ENCODE measurements around the gene CD40. TPM values are rescaled to one million over a fixed set of nuclear protein-coding genes. Genes with fewer than 3 reads are reported as not detected.

The CD40 gene
- total and polyA plus RNA-seq, 10 of the 15 experiments (the other 5 are each of a cell fraction or from before 2014, with no cell fraction given) = 40.8 to 193 (median 89.5) TPM

DNA sequence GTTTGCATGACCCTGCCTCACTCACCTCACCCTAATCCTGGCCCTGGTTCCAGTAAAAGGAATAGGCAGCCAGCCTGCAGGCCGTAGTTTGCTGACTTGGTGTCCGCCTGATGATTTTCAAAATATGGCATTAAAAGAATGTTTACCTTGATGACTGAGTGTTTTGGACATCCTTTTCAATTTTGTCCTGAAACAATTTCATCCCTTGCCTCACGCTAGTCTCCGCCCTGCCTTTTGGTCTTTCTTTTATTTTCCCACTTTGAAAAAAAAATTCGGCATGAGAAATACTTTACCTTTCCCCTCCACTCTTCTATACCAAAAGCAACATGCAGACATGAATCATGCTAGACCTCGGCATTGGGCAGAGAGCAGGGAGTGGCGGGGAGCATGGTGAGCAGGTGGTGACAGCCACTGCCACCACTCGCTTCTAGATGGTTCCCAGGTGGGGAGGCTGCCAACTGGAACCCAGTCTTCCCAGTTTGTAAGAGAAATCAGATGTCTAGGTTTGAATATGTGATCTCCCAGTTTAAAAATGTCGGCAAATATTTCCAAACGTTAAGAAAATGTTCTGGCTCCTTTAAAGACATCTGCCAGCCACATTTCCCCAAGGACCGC, 9.4 kb downstream of the CD40 start:
- peaks cover 9% of the 10 kb centered on the region for H4K20me1 ChIP-seq (ENCODE audit: control insufficient read depth, insufficient read depth)
- ChIA-PET RAD21 (ENCODE audit: unreplicated experiment) (no interaction called here), SMC1A (ENCODE audit: uncharacterized antibody, unreplicated experiment) (interaction anchor here (5.9 kb wide), 1 partner anchor 9 kb away, joined by 39 read pairs; the partner anchor contains the start of gene CD40), CTCF (interaction anchor here (0.9 to 6.0 kb wide), 7 partner anchors 8 to 279 kb away, joined by 3 to 63 read pairs (median 6); partner anchors contain the start of gene ELMO2), POLR2A (no interaction called here)
- H3K4me3 ChIP-seq = no peak overlapping the region
- peaks cover 21% of the 10 kb centered on the region for H3K4me1 ChIP-seq (ENCODE audit: control insufficient read depth, insufficient read depth, low read length)
- no peak overlapping the region for H3K4me2 ChIP-seq (ENCODE audit: control insufficient read depth, insufficient read depth)
- in situ Hi-C loops (cut with MboI) (no loop called here), intact Hi-C loops (cut with micrococcal nuclease; ENCODE audit: unreplicated experiment) (no loop called here)
- FAIRE-seq (no peak), ATAC-seq (no peak), DNase-seq (ENCODE audit: low read depth, low spot score) (no peak)
- peaks cover 12% of the 10 kb centered on the region for H3K79me2 ChIP-seq (ENCODE audit: control insufficient read depth, insufficient read depth, low read length)
- TF ChIP-seq PAX5 (IDR thresholded peaks at IDR 0.05; ENCODE audit: borderline replicate concordance, low read depth, low read length) = no peak
- no peak for TF ChIP-seq MXI1 (IDR thresholded peaks at IDR 0.05; ENCODE audit: low read depth, low read length)
- TF ChIP-seq, protein P1, sequence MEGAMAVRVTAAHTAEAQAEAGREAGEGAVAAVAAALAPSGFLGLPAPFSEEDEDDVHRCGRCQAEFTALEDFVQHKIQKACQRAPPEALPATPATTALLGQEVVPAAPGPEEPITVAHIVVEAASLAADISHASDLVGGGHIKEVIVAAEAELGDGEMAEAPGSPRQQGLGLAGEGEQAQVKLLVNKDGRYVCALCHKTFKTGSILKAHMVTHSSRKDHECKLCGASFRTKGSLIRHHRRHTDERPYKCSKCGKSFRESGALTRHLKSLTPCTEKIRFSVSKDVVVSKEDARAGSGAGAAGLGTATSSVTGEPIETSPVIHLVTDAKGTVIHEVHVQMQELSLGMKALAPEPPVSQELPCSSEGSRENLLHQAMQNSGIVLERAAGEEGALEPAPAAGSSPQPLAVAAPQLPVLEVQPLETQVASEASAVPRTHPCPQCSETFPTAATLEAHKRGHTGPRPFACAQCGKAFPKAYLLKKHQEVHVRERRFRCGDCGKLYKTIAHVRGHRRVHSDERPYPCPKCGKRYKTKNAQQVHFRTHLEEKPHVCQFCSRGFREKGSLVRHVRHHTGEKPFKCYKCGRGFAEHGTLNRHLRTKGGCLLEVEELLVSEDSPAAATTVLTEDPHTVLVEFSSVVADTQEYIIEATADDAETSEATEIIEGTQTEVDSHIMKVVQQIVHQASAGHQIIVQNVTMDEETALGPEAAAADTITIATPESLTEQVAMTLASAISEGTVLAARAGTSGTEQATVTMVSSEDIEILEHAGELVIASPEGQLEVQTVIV (IDR thresholded peaks at IDR 0.05; ENCODE audit: borderline replicate concordance, partially characterized antibody) = no peak
- no peak for TF ChIP-seq ZNF622 (IDR thresholded peaks at IDR 0.05)
- no peak for TF ChIP-seq RBBP5 (conservative IDR thresholded peaks at IDR 0.05)
- TF ChIP-seq, protein P2, sequence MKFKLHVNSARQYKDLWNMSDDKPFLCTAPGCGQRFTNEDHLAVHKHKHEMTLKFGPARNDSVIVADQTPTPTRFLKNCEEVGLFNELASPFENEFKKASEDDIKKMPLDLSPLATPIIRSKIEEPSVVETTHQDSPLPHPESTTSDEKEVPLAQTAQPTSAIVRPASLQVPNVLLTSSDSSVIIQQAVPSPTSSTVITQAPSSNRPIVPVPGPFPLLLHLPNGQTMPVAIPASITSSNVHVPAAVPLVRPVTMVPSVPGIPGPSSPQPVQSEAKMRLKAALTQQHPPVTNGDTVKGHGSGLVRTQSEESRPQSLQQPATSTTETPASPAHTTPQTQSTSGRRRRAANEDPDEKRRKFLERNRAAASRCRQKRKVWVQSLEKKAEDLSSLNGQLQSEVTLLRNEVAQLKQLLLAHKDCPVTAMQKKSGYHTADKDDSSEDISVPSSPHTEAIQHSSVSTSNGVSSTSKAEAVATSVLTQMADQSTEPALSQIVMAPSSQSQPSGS (IDR thresholded peaks at IDR 0.05; ENCODE audit: low read length) = no peak
- TF ChIP-seq SP1 (IDR thresholded peaks at IDR 0.05; ENCODE audit: low read depth, low read length) = no peak
- no peak for TF ChIP-seq ZZZ3 (IDR thresholded peaks at IDR 0.05; ENCODE audit: control insufficient read depth, insufficient read length, low read depth)
- TF ChIP-seq MYC (IDR thresholded peaks at IDR 0.05; ENCODE audit: insufficient read depth, insufficient read length, insufficient replicate concordance, low read length, severe bottlenecking) = no peak
- TF ChIP-seq BHLHE40 (IDR thresholded peaks at IDR 0.05; ENCODE audit: borderline replicate concordance in 1 of 2, low read depth in 2 of 2, low read length in 1 of 2) = no peak
- no peak for TF ChIP-seq NFYA (IDR thresholded peaks at IDR 0.05; ENCODE audit: borderline replicate concordance, low read depth, low read length)
- TF ChIP-seq SREBF2 (IDR thresholded peaks at IDR 0.05; ENCODE audit: low read length) = no peak
- no peak for TF ChIP-seq BACH1 (IDR thresholded peaks at IDR 0.05; ENCODE audit: borderline replicate concordance)
- TF ChIP-seq, protein P3, sequence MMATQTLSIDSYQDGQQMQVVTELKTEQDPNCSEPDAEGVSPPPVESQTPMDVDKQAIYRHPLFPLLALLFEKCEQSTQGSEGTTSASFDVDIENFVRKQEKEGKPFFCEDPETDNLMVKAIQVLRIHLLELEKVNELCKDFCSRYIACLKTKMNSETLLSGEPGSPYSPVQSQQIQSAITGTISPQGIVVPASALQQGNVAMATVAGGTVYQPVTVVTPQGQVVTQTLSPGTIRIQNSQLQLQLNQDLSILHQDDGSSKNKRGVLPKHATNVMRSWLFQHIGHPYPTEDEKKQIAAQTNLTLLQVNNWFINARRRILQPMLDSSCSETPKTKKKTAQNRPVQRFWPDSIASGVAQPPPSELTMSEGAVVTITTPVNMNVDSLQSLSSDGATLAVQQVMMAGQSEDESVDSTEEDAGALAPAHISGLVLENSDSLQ (IDR thresholded peaks at IDR 0.05) = no peak
- WGBS (ENCODE audit: insufficient coverage, insufficient replicate concordance, low lambda C conversion rate, missing lambda C conversion rate) = 70% methylated on average over 11 of the region's 11 CpGs
- no peak overlapping the region for H3K27ac ChIP-seq (ENCODE audit: control insufficient read depth, insufficient read depth)
- no TSS peak for BruUV-seq (replicated peaks)
- no peak overlapping the region for H3K9ac ChIP-seq (ENCODE audit: control insufficient read depth, insufficient read depth, low read length)
- H3K27me3 ChIP-seq (replicated peaks in 1 of 2; ENCODE audit: control insufficient read depth in 2 of 2, insufficient read depth in 2 of 2, low read length in 1 of 2) = no peaks in the 10 kb centered on the region
- H3K36me3 ChIP-seq (ENCODE audit: control insufficient read depth in 2 of 2, insufficient read depth in 2 of 2, low read length in 1 of 2) = peaks cover 23 to 26% of the 10 kb centered on the region in 2 experiments
- H3K9me3 ChIP-seq (replicated peaks; ENCODE audit: control insufficient read depth, insufficient read depth, low read length) = no peaks in the 10 kb centered on the region
- H2AFZ ChIP-seq (ENCODE audit: control insufficient read depth, low read depth, low read length) = no peak overlapping the region

Measured in GM12878 (cell line).